GM12878 (cell line): ENCODE results near the gene GPR63. TPM values are rescaled to one million over a fixed set of nuclear protein-coding genes. Genes with fewer than 3 reads are reported as not detected.

Source experiments
- ATAC-seq: fragments of 200-7000 bp; cut with Tn5 transposase; 3 replicates; pipeline ENCODE4 v1.9.1; 2020; ENCODE audit warnings: mild to moderate bottlenecking, moderate library complexity
- BruUV-seq: library from RNA; stranded (reverse); fragments of 400-500 nt; replicated peaks from 2 replicates; lab custom pipeline; 2021; lab: Mats Ljungman, UMichigan
- CTCF ChIA-PET: fragments of 300-600 bp; sonication (Branson Sonifier 250); formaldehyde crosslinking; extraction: SDS; loops from one replicate; lab custom pipeline; 2021; ENCODE audit warnings: inconsistent platforms; lab: Yijun Ruan, JAX
- POLR2A ChIA-PET: fragments of 350-600 bp; formaldehyde crosslinking; extraction: SDS; loops from one replicate; lab custom pipeline; 2021; ENCODE audit warnings: inconsistent platforms; lab: Charles Lee
- RAD21 ChIA-PET: fragments of 300-600 bp; sonication (Branson Sonifier 250); formaldehyde crosslinking; loops from one replicate; lab custom pipeline; 2023; ENCODE audit warnings: antibody characterized with exemption; ENCODE audit not compliant: unreplicated experiment; lab: Charles Lee
- SMC1A ChIA-PET: fragments of 300-600 bp; sonication (Branson Sonifier 250); formaldehyde crosslinking; loops from one replicate; lab custom pipeline; 2023; ENCODE audit not compliant: unreplicated experiment, uncharacterized antibody; lab: Charles Lee
- DNase-seq: peaks from one replicate; pipeline ENCODE4 v3.0.0-alpha.2; 2011; ENCODE audit warnings: low read depth, low spot score
- FAIRE-seq: peaks from 3 replicates; lab custom pipeline; 2011; peaks lifted over from hg19 to GRCh38; lab: Jason Lieb, UNC
- H2AFZ ChIP-seq: 2 replicates; pipeline ENCODE4 v1.6.0; 2011; ENCODE audit warnings: low read depth, low read length, control low read depth; ENCODE audit not compliant: control insufficient read depth
- H3K27ac ChIP-seq: 2 replicates; pipeline ENCODE4 v1.5.1; 2011; ENCODE audit warnings: control low read depth; ENCODE audit not compliant: control insufficient read depth, insufficient read depth
- H3K27me3 ChIP-seq, 2 experiments: replicated peaks in 1 of 2; 2 replicates each; pipeline versions ENCODE4 v1.6.0 to v1.6.1; 2011; ENCODE audit warnings: low read length in 1 of 2; ENCODE audit not compliant: control insufficient read depth in 2 of 2, insufficient read depth in 2 of 2
- H3K36me3 ChIP-seq, 2 experiments: 2 replicates each; pipeline ENCODE4 v1.5.1; 2011; ENCODE audit warnings: low read length in 1 of 2; ENCODE audit not compliant: control insufficient read depth in 2 of 2, insufficient read depth in 2 of 2
- H3K4me1 ChIP-seq: 2 replicates; pipeline ENCODE4 v1.6.1; 2011; ENCODE audit warnings: mild to moderate bottlenecking, low read length, moderate library complexity, mixed read lengths; ENCODE audit not compliant: control insufficient read depth, insufficient read depth
- H3K4me2 ChIP-seq: 2 replicates; pipeline ENCODE4 v1.6.0; 2011; ENCODE audit warnings: control low read depth; ENCODE audit not compliant: control insufficient read depth, insufficient read depth
- H3K4me3 ChIP-seq: fragments of 200-600 bp; sonication (generic); 2 replicates; pipeline ENCODE4 v1.5.1; 2016
- H3K79me2 ChIP-seq: 2 replicates; pipeline ENCODE4 v1.6.0; 2011; ENCODE audit warnings: low read length; ENCODE audit not compliant: control insufficient read depth, insufficient read depth
- H3K9ac ChIP-seq: 2 replicates; pipeline ENCODE4 v1.8.0; 2011; ENCODE audit warnings: low read length, control low read depth, mixed read lengths; ENCODE audit not compliant: control insufficient read depth, insufficient read depth
- H3K9me3 ChIP-seq: replicated peaks from 3 replicates; pipeline ENCODE4 v1.5.1; 2011; ENCODE audit warnings: mild to moderate bottlenecking, low read length; ENCODE audit not compliant: control insufficient read depth, insufficient read depth
- H4K20me1 ChIP-seq: 2 replicates; pipeline ENCODE4 v1.6.0; 2011; ENCODE audit not compliant: control insufficient read depth, insufficient read depth
- CEBPB ChIP-seq, 2 experiments: fragments of 150-350 bp in 1 of 2; IDR thresholded peaks; 2 replicates each; pipeline ENCODE4 v1.6.1; 2012 to 2014; ENCODE audit warnings: low read depth in 2 of 2, low read length in 2 of 2, borderline replicate concordance in 1 of 2, inconsistent platforms in 1 of 2
- E2F8 ChIP-seq: fragments of 450-650 bp; IDR thresholded peaks from 2 replicates; pipeline ENCODE4 v1.6.1; 2018; ENCODE audit warnings: mild to moderate bottlenecking, low read depth, moderate library complexity; ENCODE audit not compliant: partially characterized antibody
- HSF1 ChIP-seq: fragments of 150-350 bp; IDR thresholded peaks from 2 replicates; pipeline ENCODE4 v1.6.1; 2014; ENCODE audit warnings: mild to moderate bottlenecking, low read depth, low read length
- IRF3 ChIP-seq: fragments of 450-650 bp; IDR thresholded peaks from 2 replicates; pipeline ENCODE4 v1.6.1; 2014; ENCODE audit warnings: mild to moderate bottlenecking
- IRF4 ChIP-seq: IDR thresholded peaks from 2 replicates; pipeline ENCODE4 v1.6.1; 2011; ENCODE audit warnings: low read depth, low read length
- KDM1A ChIP-seq: fragments of 200-600 bp; sonication (generic); IDR thresholded peaks from 2 replicates; pipeline ENCODE4 v1.6.1; 2016; ENCODE audit warnings: borderline replicate concordance
- RBBP5 ChIP-seq: fragments of 200-600 bp; sonication (generic); conservative IDR thresholded peaks from 2 replicates; pipeline ENCODE4 v1.6.1; 2016
- SIN3A ChIP-seq: IDR thresholded peaks from 2 replicates; pipeline ENCODE4 v1.6.1; 2012; ENCODE audit warnings: low read depth, low read length, improper control_type of control experiment
- SKIL ChIP-seq: fragments of 450-650 bp; IDR thresholded peaks from 2 replicates; pipeline ENCODE4 v1.6.1; 2017; ENCODE audit warnings: mild to moderate bottlenecking, low read depth, inconsistent platforms; ENCODE audit not compliant: poor library complexity, severe bottlenecking
- SUPT20H ChIP-seq: IDR thresholded peaks from 2 replicates; pipeline ENCODE4 v1.6.1; 2011; ENCODE audit warnings: low read depth, mild to moderate bottlenecking, low read length, moderate library complexity, borderline replicate concordance; ENCODE audit not compliant: control insufficient read depth
- WGBS: methylation state at CpG from one replicate; pipeline ENCODE4 v1.1.6; 2016; ENCODE audit warnings: low lambda C conversion rate; ENCODE audit not compliant: insufficient replicate concordance, insufficient coverage; ENCODE audit errors: missing lambda C conversion rate; 5-methylcytosine and 5-hydroxymethylcytosine counted together
- in situ Hi-C: fragments of 300-500 bp; cut with MboI; formaldehyde crosslinking; loops from 9 replicates; pipeline ENCODE4 v1.14.3; 2018; ENCODE audit warnings: mixed read lengths
- intact Hi-C: fragments of 100-400 bp; cut with micrococcal nuclease; formaldehyde crosslinking; loops from one replicate; pipeline ENCODE4 v1.14.2; 2022; ENCODE audit not compliant: unreplicated experiment
- polyA plus RNA-seq, 11 experiments: library from polyadenylated mRNA; depleted of rRNA in 4 of 11; unstranded in 6 of 11; stranded (reverse) in 5 of 11; fragments of >200 nt; fragmentation: Nextera tagmentation in 4 of 11; fragmentation: Illumina TruSeq in 1 of 11; extraction: Ambion mirVana in 4 of 11; extraction: Trizol in 1 of 11; gene quantifications; 1 replicate in 1 of 11; 2 replicates in 10 of 11; pipeline versions ENCODE4 v1.2.1 to v1.2.3, GENCODE V29; 2011 to 2016; ENCODE audit warnings: inconsistent platforms in 2 of 11, missing spikeins in 2 of 11, low read depth in 1 of 11
- total RNA-seq, 4 experiments: library from RNA; depleted of rRNA in 3 of 4; stranded (reverse); fragments of >200 nt in 3 of 4; fragmentation: Illumina TruSeq in 1 of 4; extraction: Trizol in 1 of 4; gene quantifications; 2 replicates each; pipeline versions ENCODE4 v1.2.1 to v1.2.3, GENCODE V29; 2013 to 2021

The GPR63 gene
- total and polyA plus RNA-seq, 10 of the 15 experiments (the other 5 are each of a cell fraction or from before 2014, with no cell fraction given), result 1.6 to 6.6 (median 3.5) TPM

GRCh38 chr6:96794980-96795379, 42.3 kb downstream of the GPR63 start (continued):
- TF ChIP-seq SKIL (peak; percentile 63), HSF1 (no peak), KDM1A (no peak), SUPT20H (no peak)
- TF ChIP-seq, all 136 proteins: peak for 16

- ChIA-PET POLR2A (interaction anchor here (1.1 kb wide), 1 partner anchor 44 kb away, joined by 3 read pairs; the partner anchor contains the start of gene GPR63), CTCF (interaction anchor here (0.6 kb wide), 1 partner anchor 22 kb away, joined by 4 read pairs; no protein-coding TSS in a partner anchor), RAD21 (no interaction called here), SMC1A (interaction anchor here (0.9 to 4.5 kb wide), 5 partner anchors 12 to 43 kb away, joined by 3 to 52 read pairs (median 4); partner anchors contain the start of gene GPR63)
- no peak overlapping the region for H3K4me3 ChIP-seq
- WGBS, result 93% methylated on average over 4 of the region's 4 CpGs
- no peak overlapping the region for H2AFZ ChIP-seq
- no peaks in the 10 kb centered on the region for H3K36me3 ChIP-seq
- DNase-seq (no peak), ATAC-seq (no peak), FAIRE-seq (no peak)
- no peak overlapping the region for H3K9ac ChIP-seq
- H3K79me2 ChIP-seq, result no peaks in the 10 kb centered on the region
- H4K20me1 ChIP-seq, result no peaks in the 10 kb centered on the region
- H3K4me2 ChIP-seq, result no peak overlapping the region
- no peak overlapping the region for H3K27ac ChIP-seq
- intact Hi-C loops (no loop called here), in situ Hi-C loops (no loop called here)
- H3K9me3 ChIP-seq, result no peaks in the 10 kb centered on the region
- no peak for TF ChIP-seq E2F8
- no peak for TF ChIP-seq IRF3
- TF ChIP-seq IRF4, result no peak
- TF ChIP-seq RBBP5, result no peak
- no peak for TF ChIP-seq SIN3A
- TF ChIP-seq CEBPB (IDR thresholded peaks at IDR 0.05; ENCODE audit: borderline replicate concordance in 1 of 2, low read depth in 2 of 2, low read length in 2 of 2), result no peak
- peaks cover 14% of the 10 kb centered on the region; the same call in 1 of the 2 replicates for H3K4me1 ChIP-seq
- H3K27me3 ChIP-seq, result no peaks in the 10 kb centered on the region
- BruUV-seq, result no TSS peak
Measured at GRCh38 chr6:96792561-96793190, 44.6 kb downstream of the GPR63 start.
